Activated CD4-positive, alpha-beta T cell treated with anti-CD3 and anti-CD28 coated beads, Interleukin-2, Interleukin-4, amounts not matched to agents 100 ng/mL and 50 ng/mL, durations not matched to agents 16 hours and 8 hours (primary cell): ENCODE results near the gene USP3.

Experiments
- DNase-seq: peaks from one replicate; pipeline ENCODE4 v3.0.0-alpha.2; 2020; ENCODE audit warnings: low spot score

The USP3 gene

GRCh38 chr15:63593705-63594671 lies 89.6 kb downstream of the USP3 start:
- DNase-seq, result peak; percentile 43

GRCh38 chr15:63595065-63595464 lies 90.7 kb downstream of the USP3 start:
- DNase-seq, result no peak

GRCh38 chr15:63595688-63596087 lies 91.3 kb downstream of the USP3 start:
- no peak for DNase-seq

- DNase-seq, result no peak
Measured at GRCh38 chr15:63596676-63597037, 92.3 kb downstream of the USP3 start.

GRCh38 chr15:63597038-63597790 lies 92.8 kb downstream of the USP3 start, which contains the start of gene FBXL22:
FBXL22 (plus strand) TSS chr15:63597387; CDS start chr15:63597393, 6 bp downstream.
- no peak for DNase-seq

GRCh38 chr15:63597821-63598220 lies 93.4 kb downstream of the USP3 start:
- DNase-seq, result no peak

- no peak for DNase-seq
Measured at GRCh38 chr15:63598473-63599400, 94.3 kb downstream of the USP3 start.

- DNase-seq, result peak; percentile 25
Measured at GRCh38 chr15:63599401-63600000, 95.1 kb downstream of the USP3 start.

- DNase-seq, result peak; percentile 14
Measured at GRCh38 chr15:63600001-63600615, 95.7 kb downstream of the USP3 start.

- DNase-seq, result peak; percentile 91
Measured at GRCh38 chr15:63600616-63601025, 96.2 kb downstream of the USP3 start.

GRCh38 chr15:63601026-63601703 lies 96.8 kb downstream of the USP3 start:
- DNase-seq, result peak; percentile 36

GRCh38 chr15:63601704-63602185 lies 97.4 kb downstream of the USP3 start:
- DNase-seq, result no peak

- DNase-seq, result no peak
Measured at GRCh38 chr15:63602595-63602994, 98.2 kb downstream of the USP3 start.

GRCh38 chr15:63603516-63603915 lies 99.1 kb downstream of the USP3 start:
- no peak for DNase-seq

- no peak for DNase-seq
Measured at GRCh38 chr15:63604281-63604680, 99.9 kb downstream of the USP3 start.

- no peak for DNase-seq
Measured at GRCh38 chr15:63605036-63605435, 100.6 kb downstream of the USP3 start.

GRCh38 chr15:63605816-63606215 lies 101.4 kb downstream of the USP3 start:
- peak; percentile 80 for DNase-seq

GRCh38 chr15:63606308-63606707 lies 101.9 kb downstream of the USP3 start:
- DNase-seq, result no peak

GRCh38 chr15:63608989-63609388 lies 104.6 kb downstream of the USP3 start:
- DNase-seq, result no peak

- DNase-seq, result no peak
Measured at GRCh38 chr15:63609448-63609847, 105.1 kb downstream of the USP3 start.
